Tibial nerve (tissue), 4 donors: Measurements from ENCODE around the gene CACNG8.

ENCODE experiments used
- EP300 ChIP-seq, 2 donors: sonication (generic); formaldehyde crosslinking; IDR thresholded peaks; one replicate each; pipeline ENCODE4 v1.6.1; 2017; ENCODE audit warnings: antibody characterized with exemption in 2 of 2, mild to moderate bottlenecking in 1 of 2
- POLR2A ChIP-seq, 2 donors: fragments of 450-650 bp; IDR thresholded peaks; one replicate each; pipeline ENCODE4 v1.6.1; 2017; ENCODE audit warnings: antibody characterized with exemption in 2 of 2, mild to moderate bottlenecking in 2 of 2, moderate library complexity in 2 of 2
- TF ChIP-seq, protein P1 (sequence below), 5 experiments: fragments of 200-600 bp in 3 of 5; fragments of 450-650 bp in 2 of 5; sonication (generic) in 3 of 5; IDR thresholded peaks; one replicate each; pipeline ENCODE4 v1.5.1; 2016 to 2019; ENCODE audit warnings: antibody characterized with exemption in 5 of 5, mild to moderate bottlenecking in 3 of 5, moderate library complexity in 2 of 5

DNA sequence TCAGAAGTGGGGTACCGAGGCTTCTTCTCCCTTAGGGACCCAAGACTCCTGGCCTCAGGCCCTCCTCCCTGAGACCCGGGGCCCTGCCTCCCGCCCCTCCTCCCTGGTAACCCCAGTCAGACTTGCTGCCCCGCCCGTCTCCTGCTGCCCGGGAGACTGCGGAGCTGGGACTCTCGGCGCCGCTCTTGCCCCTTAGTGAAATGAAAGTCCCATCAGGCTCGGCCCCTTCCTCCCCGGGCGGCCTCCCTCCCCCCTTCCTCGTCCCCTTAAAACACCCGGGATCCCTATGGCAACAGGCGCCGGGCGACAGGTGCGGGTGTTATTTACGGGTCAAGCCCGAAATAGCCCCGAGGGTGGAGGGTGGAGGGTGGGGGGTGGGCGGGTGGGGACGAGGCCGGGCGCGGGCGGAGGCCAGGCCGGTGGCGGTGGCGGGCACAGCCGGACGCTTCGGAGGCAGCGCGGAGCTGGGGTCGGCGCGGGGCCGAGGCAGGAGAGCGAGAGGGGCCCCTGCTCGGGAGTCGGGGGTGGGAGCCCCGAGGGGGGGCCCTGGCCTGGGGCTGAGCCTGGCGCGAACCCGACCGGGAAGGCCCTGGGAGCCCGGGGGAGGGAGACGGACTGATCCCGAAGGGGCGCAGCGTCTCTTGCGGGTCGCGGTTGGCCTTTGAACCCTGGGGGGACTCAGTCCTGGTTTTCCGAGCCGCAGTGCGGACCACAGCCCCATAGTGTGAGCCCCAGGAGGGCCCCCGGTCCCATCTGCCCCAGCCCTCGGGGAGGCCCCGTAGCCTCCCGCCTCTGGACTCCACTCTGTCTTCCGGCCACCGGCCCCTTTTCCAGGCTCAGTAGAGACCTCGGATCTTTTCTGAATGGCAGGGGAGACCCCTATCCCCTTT, 28.7 kb downstream of the CACNG8 start, which contains the start of gene CACNG6:
- TF ChIP-seq EP300 (IDR thresholded peaks at IDR 0.05) (no peak), POLR2A (IDR thresholded peaks at IDR 0.05) (no peak)
- TF ChIP-seq, protein P1, sequence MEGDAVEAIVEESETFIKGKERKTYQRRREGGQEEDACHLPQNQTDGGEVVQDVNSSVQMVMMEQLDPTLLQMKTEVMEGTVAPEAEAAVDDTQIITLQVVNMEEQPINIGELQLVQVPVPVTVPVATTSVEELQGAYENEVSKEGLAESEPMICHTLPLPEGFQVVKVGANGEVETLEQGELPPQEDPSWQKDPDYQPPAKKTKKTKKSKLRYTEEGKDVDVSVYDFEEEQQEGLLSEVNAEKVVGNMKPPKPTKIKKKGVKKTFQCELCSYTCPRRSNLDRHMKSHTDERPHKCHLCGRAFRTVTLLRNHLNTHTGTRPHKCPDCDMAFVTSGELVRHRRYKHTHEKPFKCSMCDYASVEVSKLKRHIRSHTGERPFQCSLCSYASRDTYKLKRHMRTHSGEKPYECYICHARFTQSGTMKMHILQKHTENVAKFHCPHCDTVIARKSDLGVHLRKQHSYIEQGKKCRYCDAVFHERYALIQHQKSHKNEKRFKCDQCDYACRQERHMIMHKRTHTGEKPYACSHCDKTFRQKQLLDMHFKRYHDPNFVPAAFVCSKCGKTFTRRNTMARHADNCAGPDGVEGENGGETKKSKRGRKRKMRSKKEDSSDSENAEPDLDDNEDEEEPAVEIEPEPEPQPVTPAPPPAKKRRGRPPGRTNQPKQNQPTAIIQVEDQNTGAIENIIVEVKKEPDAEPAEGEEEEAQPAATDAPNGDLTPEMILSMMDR (IDR thresholded peaks at IDR 0.05), result no peak
